Measurements from ENCODE around the gene ANKDD1A.

- TF ChIP-seq, protein P1, sequence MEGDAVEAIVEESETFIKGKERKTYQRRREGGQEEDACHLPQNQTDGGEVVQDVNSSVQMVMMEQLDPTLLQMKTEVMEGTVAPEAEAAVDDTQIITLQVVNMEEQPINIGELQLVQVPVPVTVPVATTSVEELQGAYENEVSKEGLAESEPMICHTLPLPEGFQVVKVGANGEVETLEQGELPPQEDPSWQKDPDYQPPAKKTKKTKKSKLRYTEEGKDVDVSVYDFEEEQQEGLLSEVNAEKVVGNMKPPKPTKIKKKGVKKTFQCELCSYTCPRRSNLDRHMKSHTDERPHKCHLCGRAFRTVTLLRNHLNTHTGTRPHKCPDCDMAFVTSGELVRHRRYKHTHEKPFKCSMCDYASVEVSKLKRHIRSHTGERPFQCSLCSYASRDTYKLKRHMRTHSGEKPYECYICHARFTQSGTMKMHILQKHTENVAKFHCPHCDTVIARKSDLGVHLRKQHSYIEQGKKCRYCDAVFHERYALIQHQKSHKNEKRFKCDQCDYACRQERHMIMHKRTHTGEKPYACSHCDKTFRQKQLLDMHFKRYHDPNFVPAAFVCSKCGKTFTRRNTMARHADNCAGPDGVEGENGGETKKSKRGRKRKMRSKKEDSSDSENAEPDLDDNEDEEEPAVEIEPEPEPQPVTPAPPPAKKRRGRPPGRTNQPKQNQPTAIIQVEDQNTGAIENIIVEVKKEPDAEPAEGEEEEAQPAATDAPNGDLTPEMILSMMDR (IDR thresholded peaks at IDR 0.05; ENCODE audit: poor library complexity, severe bottlenecking): no peak
- TF ChIP-seq EP300 (conservative IDR thresholded peaks at IDR 0.05; ENCODE audit: poor library complexity, severe bottlenecking) (no peak), POLR2AphosphoS5 (IDR thresholded peaks at IDR 0.05) (no peak), REST (IDR thresholded peaks at IDR 0.05; ENCODE audit: borderline replicate concordance) (no peak), EZH2 (IDR thresholded peaks at IDR 0.05; ENCODE audit: borderline replicate concordance, insufficient read depth, low read length, poor library complexity, severe bottlenecking) (no peak)
Measured at GRCh38 chr15:64985366-64986033, 73.8 kb downstream of the ANKDD1A start.

Data from neural cell (in vitro differentiated cells).